Measurements from ENCODE around the gene MDM4.

The MDM4 gene

DNA sequence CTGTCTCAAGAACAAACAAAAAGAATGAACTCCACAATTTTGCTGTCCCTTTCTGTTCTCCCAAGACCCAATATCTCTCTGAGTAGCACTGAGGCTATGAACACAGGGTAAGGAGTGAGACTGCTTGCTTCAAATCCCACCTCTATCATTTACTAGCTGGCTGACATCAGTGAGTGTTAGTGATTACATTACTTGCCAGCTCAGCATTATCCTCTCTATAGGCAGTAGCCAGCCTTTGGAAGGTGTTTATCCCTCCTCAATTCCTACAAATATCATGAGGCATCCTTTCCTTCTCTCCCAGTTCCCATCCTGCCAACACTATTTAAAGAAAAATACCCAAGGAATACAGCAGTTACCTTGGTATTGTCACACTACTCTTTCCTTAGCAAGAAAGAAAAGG is 24.6 kb upstream of the MDM4 start:
- in situ Hi-C loops (cut with MboI; ENCODE audit: low sequenced_read_pairs) = no loop called here

DNA sequence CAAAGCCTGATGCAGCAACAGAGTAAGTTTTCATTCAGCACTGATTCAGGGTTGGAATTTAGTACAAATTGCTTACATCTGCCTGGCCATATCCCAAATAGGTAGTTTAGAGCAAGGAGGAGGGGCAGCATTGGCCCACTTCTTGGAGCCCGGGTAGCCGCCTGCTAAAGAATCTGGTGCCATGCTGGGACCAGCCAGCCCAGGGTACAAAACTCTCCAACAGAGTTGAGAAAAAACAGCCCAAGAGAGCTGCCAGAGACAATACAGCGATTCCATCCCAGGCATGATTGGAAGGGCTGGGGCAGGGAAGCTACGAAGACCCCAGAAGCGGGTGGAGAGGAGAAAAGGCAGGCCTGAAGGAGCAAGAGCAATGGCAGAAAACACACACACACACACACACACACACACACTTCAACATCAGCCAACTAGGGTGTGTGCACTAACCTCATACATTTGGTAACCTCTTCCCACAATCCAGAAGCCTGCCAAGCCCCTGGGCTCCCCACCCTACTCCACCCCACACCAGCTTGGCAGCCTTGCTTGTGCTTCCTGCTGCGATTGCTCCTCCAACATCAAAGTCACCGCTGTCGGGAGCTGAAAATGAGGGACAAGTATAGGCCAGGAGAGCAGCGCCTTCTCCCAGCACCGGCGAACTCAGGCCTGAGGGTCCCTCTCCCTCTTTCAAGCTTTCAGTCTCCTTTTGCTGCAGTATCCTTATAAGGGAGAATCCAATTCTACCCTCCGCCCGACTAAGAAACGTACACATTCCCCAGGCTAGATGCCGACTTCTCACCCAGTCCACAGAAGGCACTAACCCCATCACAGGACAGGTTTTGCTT is 22.8 kb upstream of the MDM4 start:
- in situ Hi-C loops (cut with MboI; ENCODE audit: low sequenced_read_pairs) = no loop called here

DNA sequence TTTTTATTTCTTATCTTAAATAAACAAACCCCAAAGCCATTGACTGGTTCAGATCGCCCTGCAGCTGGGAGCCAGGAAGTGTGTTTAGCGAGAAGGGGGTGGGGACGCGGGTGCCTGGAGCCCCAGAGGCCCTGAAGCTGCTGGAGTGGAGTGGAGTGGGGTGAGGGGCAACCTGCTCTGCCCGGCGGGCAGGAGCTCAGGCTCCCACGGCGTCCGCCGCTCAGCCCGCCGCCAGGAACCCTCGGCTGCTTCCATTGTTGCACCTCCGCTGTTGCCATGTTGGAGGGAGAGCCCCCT is 22.3 kb upstream of the MDM4 start:
- in situ Hi-C loops (cut with MboI; ENCODE audit: low sequenced_read_pairs) = no loop called here

DNA sequence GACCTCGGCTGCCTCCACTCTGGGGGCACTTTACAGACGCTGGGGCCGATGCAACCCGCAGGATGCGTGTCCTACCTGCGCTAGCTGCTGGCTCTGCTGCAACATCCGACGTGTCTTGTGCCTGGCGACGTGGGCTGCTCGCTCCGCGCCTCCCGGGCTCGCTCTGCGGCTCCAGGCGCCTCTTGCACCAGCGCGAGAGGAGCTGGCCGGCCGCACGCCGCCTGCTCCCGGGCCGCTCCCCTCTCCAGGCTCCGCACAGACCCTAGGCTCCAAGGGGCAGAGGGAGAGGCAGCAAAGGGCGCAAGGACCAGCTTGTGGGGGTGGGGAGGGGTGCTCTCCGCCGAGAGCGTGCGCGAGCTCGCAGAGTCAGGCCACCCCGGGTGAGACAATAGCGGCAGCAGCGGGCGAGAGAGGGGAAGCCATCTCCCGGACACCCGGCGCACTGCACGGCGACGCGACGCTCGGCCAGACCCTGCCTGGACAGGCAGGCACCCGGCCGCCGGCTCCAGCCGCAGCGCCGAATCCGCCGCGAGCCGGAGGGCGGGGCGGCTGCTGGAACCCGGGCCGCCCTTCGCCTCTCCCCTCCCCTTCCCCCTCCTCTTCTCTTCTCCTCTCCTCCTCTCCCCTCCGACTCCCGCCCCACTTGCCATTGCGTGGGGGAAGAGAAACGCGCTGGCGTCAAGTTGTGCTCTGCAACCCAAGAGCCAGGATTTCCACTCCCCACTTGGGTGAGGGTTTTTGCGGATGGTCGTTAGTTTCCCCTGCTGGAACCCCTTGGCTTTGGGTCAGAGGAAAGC is 21.7 kb upstream of the MDM4 start, which contains the start of gene PIK3C2B:
Gene PIK3C2B, minus strand, starts transcription at position 525 of the 797 bp plus-strand sequence. CDS start 25,003 bp downstream, outside the sequence.
- in situ Hi-C loops (cut with MboI; ENCODE audit: low sequenced_read_pairs) = no loop called here

DNA sequence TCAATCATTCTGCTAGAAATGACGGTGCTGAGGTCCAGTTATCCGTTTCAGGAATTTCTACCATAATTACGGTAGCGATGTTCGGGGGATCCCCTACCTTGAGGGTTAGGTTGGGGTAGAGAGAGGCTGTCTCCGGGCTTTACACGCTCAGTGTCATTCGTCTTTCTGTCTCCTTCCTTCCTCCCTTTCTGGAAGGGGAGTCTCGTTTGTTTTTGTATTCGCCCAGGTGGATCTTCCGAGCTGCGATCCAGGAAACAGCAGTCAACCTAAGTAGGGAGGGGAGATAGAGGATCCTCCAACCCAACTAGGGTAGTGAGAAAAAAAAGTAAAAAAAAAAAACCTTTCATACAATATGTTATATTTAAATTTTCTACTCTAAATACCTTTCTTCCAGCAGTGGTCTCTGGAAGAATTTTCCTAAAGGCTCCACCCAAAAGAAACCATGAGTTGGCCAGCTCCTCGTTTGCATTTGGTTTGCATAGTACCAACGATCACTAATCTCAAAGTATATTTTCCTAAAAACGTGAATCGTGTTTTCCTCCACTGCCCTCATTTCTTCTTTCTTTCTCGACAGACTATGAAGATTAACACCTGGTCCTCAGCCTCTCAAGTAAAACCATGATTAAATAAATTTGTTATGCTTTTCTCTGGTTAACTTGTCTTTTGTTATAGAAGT is 21.0 kb upstream of the MDM4 start:
- in situ Hi-C loops (cut with MboI; ENCODE audit: low sequenced_read_pairs) = no loop called here

DNA sequence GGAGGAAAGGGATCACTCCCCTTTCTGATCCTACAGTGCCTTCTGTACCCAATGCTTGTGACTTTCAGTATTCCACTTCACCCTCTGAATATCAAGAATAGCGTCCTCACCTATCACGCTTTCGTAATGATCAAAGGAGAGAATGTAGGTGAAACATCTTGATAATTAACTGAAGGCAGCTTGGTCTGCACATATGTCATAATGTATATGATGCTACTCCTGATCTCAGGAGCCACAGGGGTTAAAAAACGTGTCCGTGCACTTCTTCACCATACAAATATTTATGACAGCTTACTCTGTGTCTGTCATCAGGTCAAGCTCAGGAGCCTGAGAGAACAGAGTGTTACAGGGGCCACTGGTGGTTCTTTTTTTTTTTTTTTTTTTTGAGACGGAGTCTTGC is 20.4 kb upstream of the MDM4 start:
- in situ Hi-C loops (cut with MboI; ENCODE audit: low sequenced_read_pairs) = no loop called here

DNA sequence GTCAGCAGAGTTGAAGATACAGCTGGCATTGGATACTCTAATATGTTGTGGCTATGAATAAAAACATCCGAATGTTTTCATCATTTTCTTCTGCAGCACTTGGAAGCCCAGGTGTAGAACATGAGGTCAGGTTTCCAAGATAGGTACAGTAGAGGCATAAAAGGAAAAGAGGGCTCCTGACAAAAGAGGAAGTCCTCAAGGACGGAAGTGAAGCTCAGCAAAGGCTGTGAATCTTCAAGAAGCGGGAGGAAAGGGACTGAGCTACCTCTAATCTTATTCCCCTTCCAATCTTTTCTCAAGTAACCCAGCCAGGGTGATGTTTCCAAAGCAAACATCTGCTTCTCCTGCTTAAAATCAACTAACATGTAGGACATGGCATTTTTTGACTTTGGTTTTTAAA is 17.2 kb upstream of the MDM4 start:
- in situ Hi-C loops (cut with MboI; ENCODE audit: low sequenced_read_pairs) = no loop called here

DNA sequence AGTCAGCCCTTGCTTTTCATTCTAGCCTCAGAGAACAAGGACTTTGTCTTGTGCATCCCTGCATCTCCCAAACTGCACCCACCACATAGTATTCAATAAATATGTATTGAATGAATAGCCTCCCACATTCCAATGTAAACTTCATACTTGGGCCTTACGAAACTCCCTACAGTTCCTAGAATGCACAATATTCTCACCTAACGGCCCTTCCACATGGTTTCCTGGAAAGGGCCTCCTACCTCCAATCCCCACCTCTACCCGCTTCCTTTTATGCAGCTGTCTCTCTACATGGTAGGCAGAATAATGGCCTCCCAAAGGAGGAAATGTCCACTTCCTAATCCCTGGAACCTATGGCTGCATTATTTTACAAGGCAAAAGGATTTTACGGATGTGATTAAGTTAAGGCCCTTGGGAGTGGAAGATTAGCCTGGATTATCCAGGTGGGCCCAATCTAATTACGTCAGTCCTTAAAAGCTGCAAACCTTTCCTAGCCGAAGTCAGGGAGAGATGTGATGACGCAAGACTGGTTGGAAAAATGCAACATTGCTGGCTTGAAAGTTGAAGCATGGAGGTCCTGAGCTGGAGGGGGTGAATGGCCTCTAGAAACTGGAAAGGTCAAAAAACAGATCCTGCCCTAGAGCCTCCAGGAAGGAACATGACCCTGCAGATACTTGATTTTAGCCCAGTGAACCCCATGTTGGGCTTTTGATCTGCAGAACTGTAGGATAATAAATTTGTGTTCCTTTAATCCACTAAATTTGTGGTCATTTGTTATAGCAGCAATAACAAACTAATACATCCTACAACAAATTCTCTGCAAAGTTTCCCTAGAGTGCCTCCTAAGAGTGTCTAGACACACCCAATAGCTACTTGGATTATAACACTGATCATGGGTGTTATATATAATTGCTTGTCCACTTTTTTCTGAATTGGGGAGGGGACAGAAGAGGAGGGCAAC is 16.4 kb upstream of the MDM4 start:
- in situ Hi-C loops (cut with MboI; ENCODE audit: low sequenced_read_pairs) = no loop called here

DNA sequence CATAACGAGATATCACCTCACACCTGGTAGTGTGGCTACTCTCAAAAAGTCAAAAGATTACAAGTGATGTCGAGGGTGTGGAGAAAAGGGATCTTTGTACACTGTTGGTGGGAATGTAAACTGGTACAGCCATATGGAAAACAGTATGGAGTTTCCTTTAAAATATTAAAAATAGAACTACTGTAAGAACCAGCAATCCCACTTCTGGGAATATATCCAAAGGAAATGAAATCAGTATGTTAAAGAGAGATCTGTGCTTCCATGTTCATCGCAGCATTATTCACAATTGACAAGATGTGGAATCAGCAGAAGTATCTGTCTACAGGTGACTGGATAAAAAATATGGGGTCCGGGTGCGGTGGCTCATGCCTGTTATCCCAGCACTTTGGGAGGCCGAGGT is 14.0 kb upstream of the MDM4 start:
- in situ Hi-C loops (cut with MboI; ENCODE audit: low sequenced_read_pairs) = no loop called here

DNA sequence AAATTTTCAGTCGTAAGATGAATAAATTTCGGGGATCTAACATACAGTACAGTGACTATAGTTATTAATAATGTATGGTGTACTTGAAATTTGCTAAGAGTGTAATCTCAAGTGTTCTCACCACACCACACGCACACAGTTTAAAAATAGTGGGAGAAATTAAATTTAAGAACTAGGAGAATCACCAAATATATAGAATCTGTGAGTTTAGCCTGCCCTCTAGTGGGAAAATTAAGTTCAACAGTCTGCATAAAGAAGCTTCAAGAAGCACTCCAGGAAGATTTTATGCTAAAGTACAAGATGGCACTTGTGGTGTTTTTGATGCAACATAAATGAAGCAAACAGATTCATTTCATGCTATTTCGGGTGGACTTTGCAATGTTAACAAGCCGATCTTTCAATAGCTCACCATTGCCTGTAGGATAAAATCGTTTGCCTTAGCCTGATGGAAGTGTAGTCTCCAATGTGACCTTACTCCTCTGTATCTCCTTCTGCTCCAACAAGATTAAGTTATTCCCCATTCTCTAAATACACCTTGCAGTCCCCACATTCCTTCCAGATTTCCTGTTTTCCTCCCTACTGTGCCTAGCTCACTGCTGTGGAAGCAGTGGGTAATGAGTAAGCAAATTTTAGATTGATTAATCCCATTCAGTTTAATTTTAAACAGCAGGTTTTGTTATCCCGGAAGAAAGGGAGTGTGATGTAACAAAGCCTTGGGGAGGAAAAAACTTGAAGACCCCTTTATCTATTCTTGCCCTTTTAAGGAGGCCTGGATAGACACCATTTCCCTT is 12.9 kb upstream of the MDM4 start:
- in situ Hi-C loops (cut with MboI; ENCODE audit: low sequenced_read_pairs) = no loop called here

DNA sequence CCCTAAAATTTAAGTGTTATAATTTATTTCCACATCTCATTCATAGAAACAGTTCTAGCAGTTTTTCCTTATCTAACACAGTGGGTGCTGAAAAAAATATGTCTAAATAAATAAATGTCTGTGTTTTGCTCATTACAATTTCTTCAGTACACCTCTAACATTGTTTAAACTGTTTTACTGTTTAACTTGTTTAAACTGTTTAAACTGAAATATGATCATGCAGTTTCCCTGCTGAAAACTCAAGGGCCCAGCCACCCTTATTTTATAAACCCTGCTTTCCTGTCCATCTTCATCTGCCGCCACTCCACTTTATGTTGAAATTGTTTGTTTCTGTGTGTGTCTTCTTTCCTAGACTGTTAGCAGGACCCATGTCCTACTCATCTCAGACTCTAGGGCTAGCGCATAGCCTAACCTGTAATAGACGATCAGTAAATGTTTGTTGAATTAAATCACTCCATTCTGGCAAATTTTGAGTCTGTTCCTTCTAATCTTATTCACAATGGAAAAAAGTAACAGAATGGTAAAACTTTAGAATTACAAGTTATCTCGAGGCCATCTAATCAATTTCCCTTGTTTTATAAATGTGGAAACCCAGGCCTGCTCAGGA is 12.2 kb upstream of the MDM4 start:
- in situ Hi-C loops (cut with MboI; ENCODE audit: low sequenced_read_pairs) = no loop called here

DNA sequence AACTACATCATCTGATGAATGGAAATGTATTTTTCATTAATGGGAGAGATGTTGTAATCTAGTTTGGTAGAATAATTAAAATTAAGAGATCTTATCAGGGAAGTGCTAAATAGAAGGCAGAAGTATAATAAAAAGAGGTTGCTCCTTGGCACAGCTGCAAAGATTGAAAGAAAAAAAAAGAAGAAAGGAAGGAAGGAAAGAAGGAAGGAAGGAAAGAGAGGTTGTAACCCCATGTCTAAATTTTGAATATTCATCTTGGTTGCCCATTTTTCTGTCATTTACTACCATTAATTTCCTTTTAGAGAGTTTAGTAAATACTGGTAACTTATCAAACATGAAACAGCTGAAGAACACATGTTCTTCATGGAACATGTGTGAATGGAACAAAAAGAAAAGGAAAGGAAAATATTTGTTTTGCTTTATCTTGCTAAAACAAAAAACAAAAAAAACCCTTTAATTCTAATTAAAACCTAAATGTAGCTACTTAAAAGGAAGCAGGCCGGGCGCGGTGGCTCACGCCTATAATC is 10.5 kb upstream of the MDM4 start:
- in situ Hi-C loops (cut with MboI; ENCODE audit: low sequenced_read_pairs) = no loop called here

DNA sequence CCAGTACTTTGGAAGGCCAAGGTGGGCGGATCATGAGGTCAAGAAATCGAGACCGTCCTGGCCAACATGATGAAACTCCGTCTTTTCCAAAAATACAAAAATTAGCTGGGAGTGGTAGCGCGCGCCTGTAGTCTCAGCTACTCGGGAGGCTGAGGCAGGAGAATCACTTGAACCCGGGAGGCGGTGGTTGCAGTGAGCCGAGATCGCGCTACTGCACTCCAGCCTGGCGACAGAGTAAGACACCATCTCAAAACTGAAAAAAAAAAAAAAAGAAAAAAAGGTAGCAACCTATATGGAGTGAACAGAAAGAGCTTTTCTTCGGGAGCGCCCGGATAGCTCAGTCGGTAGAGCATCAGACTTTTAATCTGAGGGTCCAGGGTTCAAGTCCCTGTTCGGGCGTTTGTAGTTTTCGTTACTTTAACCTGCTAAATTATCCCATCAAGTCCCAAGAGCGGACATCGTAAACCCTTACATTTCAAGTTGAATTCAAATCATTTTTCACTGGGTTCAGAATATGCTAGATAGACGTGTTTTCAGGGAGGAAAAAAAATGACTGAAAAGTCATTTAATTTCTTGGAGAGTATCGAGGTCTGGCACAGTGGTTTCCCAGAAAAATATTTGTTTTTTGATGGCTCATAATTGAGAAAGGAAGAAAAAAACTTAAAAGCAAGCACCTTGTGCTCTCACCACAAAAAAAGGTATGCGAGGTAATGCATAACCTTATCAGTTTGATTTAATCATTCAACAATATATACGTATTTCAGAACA is 9.8 kb upstream of the MDM4 start:
- in situ Hi-C loops (cut with MboI; ENCODE audit: low sequenced_read_pairs) = no loop called here

DNA sequence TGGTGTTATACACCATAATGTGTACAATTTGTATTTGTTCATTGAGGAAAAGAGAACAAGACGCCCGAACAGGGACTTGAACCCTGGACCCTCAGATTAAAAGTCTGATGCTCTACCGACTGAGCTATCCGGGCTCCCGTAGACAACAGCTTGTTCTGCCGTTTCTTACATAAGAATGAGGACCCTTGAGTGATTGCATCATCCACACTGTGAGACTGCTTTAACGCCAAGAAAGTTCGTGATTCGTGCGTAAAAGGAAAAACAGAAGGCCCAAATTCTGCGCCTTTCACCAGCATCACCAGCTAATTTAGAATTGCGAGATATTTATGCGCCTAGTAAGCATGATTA is 9.3 kb upstream of the MDM4 start:
- in situ Hi-C loops (cut with MboI; ENCODE audit: low sequenced_read_pairs) = no loop called here

DNA sequence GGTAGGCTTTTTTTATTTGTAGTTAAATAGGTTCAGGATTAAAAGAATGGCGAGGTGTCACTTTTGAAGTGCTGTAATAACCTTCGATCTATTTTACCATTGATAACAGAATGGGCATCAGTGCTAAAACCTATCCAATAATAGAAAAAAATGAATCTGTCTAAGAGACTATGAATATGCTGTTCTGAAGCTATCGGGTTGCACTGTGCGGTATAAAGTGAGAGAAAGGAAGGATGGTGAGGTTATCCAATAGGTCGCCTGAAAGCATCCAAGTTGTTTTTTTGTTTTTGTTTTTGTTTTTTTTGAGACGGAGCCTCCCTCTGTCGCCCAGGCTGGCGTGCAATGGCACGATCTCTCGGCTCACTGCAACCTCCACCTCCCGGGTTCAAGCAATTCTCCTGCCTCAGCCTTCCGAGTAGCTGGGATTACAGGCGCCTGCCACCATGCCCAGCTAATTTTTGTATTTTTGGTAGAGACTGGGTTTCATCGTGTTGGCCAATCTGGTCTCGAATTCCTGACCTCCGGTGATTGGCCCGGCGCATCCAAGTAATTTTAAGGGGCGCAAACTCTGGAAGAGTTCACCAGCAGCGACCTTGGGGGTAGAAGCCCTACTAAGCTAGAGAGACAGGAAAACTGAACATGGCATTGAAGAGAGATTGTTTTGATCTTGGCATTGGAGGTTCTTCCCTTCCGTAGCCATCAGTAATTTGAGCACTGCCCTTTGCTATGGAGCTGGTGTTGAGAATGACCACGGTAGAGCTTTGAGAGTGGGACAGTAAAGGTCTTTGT is 8.7 kb upstream of the MDM4 start:
- in situ Hi-C loops (cut with MboI; ENCODE audit: low sequenced_read_pairs) = no loop called here

DNA sequence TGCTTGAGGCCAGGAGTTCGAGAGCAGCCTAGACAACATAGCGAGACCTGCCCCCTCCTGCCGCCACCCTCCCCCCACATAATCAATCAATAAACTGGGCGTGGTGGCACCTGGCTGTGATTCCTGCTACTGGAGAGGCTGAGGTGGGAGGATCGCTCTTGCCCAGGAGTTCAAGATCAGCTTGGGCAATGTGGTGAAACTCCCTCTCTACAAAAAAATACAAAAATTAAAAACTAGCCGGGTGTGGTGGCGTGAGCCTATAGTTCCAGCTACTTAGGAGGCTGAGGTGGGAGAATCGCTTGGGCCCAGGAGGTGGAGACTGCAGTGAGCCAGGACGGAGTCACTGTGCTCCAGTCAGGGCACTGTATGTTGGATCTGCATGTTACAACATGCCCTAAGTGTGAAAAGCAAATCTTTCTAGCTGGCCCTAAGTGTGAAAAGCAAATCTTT is 7.0 kb upstream of the MDM4 start:
- in situ Hi-C loops (cut with MboI; ENCODE audit: low sequenced_read_pairs) = no loop called here

DNA sequence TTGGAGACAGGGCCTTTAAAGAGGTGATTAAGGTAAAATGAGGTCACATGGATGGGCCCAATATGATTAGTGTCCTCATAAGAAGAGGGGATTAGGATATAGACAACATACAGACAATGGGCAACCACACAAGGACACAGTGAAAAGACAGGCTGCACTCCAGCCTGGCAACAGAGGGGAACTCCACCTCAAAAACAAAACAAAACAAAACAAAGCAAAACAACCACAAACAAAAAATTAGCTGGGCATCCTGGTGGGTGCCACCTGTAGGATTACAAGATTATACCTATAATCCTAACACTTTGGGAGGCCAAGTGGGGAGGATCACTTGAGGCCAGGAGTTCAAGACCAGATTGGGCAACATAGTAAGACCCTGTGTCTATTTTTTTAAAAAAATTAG is 4.8 kb upstream of the MDM4 start:
- in situ Hi-C loops (cut with MboI; ENCODE audit: low sequenced_read_pairs) = no loop called here

Measured in hTERT RPE-1 (cell line).